Caco-2 (cell line): ENCODE results near the gene ADGRF4. TPM values are rescaled to one million over a fixed set of nuclear protein-coding genes. Genes with fewer than 3 reads are reported as not detected.

Source experiments
- BruUV-seq: library from RNA; stranded (reverse); fragments of 400-500 nt; replicated peaks from 2 replicates; lab custom pipeline; 2021; lab: Mats Ljungman, UMichigan
- CTCF ChIA-PET: fragments of 300-600 bp; sonication (Branson Sonifier 250); formaldehyde crosslinking; loops from one replicate; lab custom pipeline; 2022; ENCODE audit warnings: antibody characterized with exemption; lab: Charles Lee
- POLR2A ChIA-PET: fragments of 300-600 bp; sonication (Branson Sonifier 250); formaldehyde crosslinking; loops from one replicate; lab custom pipeline; 2022; ENCODE audit warnings: antibody characterized with exemption; lab: Charles Lee
- DNase-seq, 2 experiments: peaks; one replicate each; pipeline versions ENCODE4 v3.0.0 to v3.0.0-alpha.2; 2020 to 2022
- H3K27me3 ChIP-seq: replicated peaks from 2 replicates; pipeline ENCODE4 v1.6.0; 2011; ENCODE audit warnings: low read length; ENCODE audit not compliant: control insufficient read depth, insufficient read depth
- H3K36me3 ChIP-seq: 2 replicates; pipeline ENCODE4 v1.5.1; 2011; ENCODE audit warnings: low read length; ENCODE audit not compliant: control insufficient read depth, insufficient read depth
- H3K4me1 ChIP-seq: fragments of 250-450 bp; sonication (Bioruptor Pico); 2 replicates; pipeline ENCODE4 v1.5.1; 2020; ENCODE audit warnings: mild to moderate bottlenecking
- H3K4me3 ChIP-seq: 2 replicates; pipeline ENCODE4 v1.5.1; 2011; ENCODE audit warnings: low read depth, mild to moderate bottlenecking, control low read depth, low read length
- H3K9me3 ChIP-seq: fragments of 250-450 bp; sonication (Bioruptor Pico); 2 replicates; pipeline ENCODE4 v1.5.1; 2020; ENCODE audit warnings: mild to moderate bottlenecking, moderate library complexity
- H3K27ac Mint-ChIP-seq: one replicate; pipeline ENCODE4 v1.8.0; 2022; ENCODE audit warnings: mixed read lengths; ENCODE audit not compliant: unreplicated experiment
- H3K27me3 Mint-ChIP-seq: one replicate; pipeline ENCODE4 v1.8.0; 2022; ENCODE audit warnings: mixed read lengths; ENCODE audit not compliant: insufficient read depth, unreplicated experiment
- H3K36me3 Mint-ChIP-seq: one replicate; pipeline ENCODE4 v1.8.0; 2022; ENCODE audit warnings: mild to moderate bottlenecking, mixed read lengths; ENCODE audit not compliant: insufficient read depth, unreplicated experiment
- H3K4me1 Mint-ChIP-seq: one replicate; pipeline ENCODE4 v1.8.0; 2022; ENCODE audit warnings: low read depth, mixed read lengths; ENCODE audit not compliant: unreplicated experiment
- H3K4me3 Mint-ChIP-seq: one replicate; pipeline ENCODE4 v1.8.0; 2022; ENCODE audit warnings: mild to moderate bottlenecking, moderate library complexity, mixed read lengths; ENCODE audit not compliant: unreplicated experiment
- H3K9me3 Mint-ChIP-seq: one replicate; pipeline ENCODE4 v1.8.0; 2022; ENCODE audit warnings: mixed read lengths; ENCODE audit not compliant: unreplicated experiment
- CTCF ChIP-seq, 2 experiments: fragments of 200-600 bp in 1 of 2; IDR thresholded peaks; 1 replicate in 1 of 2; 2 replicates in 1 of 2; pipeline versions ENCODE4 v1.5.1 to v1.8.0; 2011 to 2022; ENCODE audit warnings: antibody characterized with exemption in 1 of 2, control low read depth in 1 of 2, inconsistent platforms in 1 of 2, low read depth in 1 of 2, low read length in 1 of 2, mild to moderate bottlenecking in 1 of 2, moderate library complexity in 1 of 2; ENCODE audit not compliant: insufficient read depth in 1 of 2, severe bottlenecking in 1 of 2, unreplicated experiment in 1 of 2
- intact Hi-C: fragments of 100-400 bp; cut with micrococcal nuclease; formaldehyde crosslinking; loops from one replicate; pipeline ENCODE4 v1.10.0; 2022; ENCODE audit not compliant: unreplicated experiment
- total RNA-seq: library from RNA; stranded (reverse); gene quantifications from 2 replicates; pipeline ENCODE4 v1.2.3, GENCODE V29; 2022

ADGRF4 gene
- total RNA-seq, 1 experiment from 2014 or later: 10.6 TPM

GRCh38 chr6:47727391-47727790 is 29.0 kb downstream of the ADGRF4 start:
- H3K36me3 Mint-ChIP-seq: no peaks in the 10 kb centered on the region
- DNase-seq: no peak
- Histone ChIP-seq H3K9me3 (no peaks in the 10 kb centered on the region), H3K36me3 (no peaks in the 10 kb centered on the region), H3K4me1 (no peaks in the 10 kb centered on the region), H3K4me3 (no peak overlapping the region), H3K27me3 (no peaks in the 10 kb centered on the region)
- no peak for TF ChIP-seq CTCF (IDR thresholded peaks at IDR 0.05; ENCODE audit: insufficient read depth in 1 of 2, low read depth in 1 of 2, low read length in 1 of 2, severe bottlenecking in 1 of 2, unreplicated experiment in 1 of 2)
- H3K27ac Mint-ChIP-seq: no peak overlapping the region
- intact Hi-C loops: no loop called here
- CTCF ChIA-PET: no interaction called here
- H3K27me3 Mint-ChIP-seq: no peaks in the 10 kb centered on the region
- H3K4me1 Mint-ChIP-seq: no peaks in the 10 kb centered on the region
- H3K4me3 Mint-ChIP-seq: no peak overlapping the region
- POLR2A ChIA-PET: no interaction called here
- no peaks in the 10 kb centered on the region for H3K9me3 Mint-ChIP-seq
- BruUV-seq: no TSS peak

DNA sequence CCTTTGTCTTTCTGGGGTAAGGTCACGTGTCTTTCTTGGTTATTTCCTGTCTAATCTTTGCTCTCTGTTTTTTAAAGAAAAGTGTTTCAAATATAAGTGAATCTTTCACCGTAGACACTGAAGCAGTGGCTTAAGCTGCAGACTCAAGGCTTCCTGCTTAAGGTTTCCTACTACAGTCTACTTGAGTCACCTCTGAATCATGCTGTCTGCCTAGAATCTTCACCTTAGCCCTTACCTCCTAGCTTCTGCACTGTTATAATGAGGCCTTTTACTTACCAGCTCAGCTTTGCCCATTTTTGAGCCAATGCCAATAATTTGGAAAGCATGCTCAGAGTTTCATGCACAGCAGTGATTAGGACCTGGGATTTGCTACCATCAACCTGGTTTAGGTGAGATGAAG is 30.6 kb downstream of the ADGRF4 start:
- no peaks in the 10 kb centered on the region for H3K27me3 Mint-ChIP-seq
- H3K27ac Mint-ChIP-seq: no peak overlapping the region
- Histone ChIP-seq H3K4me1 (no peaks in the 10 kb centered on the region), H3K4me3 (no peak overlapping the region), H3K36me3 (no peaks in the 10 kb centered on the region), H3K9me3 (no peaks in the 10 kb centered on the region), H3K27me3 (no peaks in the 10 kb centered on the region)
- H3K36me3 Mint-ChIP-seq: no peaks in the 10 kb centered on the region
- no peaks in the 10 kb centered on the region for H3K4me1 Mint-ChIP-seq
- no TSS peak for BruUV-seq
- no peak for TF ChIP-seq CTCF (IDR thresholded peaks at IDR 0.05; ENCODE audit: insufficient read depth in 1 of 2, low read depth in 1 of 2, low read length in 1 of 2, severe bottlenecking in 1 of 2, unreplicated experiment in 1 of 2)
- no peak overlapping the region for H3K4me3 Mint-ChIP-seq
- no peak for DNase-seq
- no peaks in the 10 kb centered on the region for H3K9me3 Mint-ChIP-seq
- CTCF ChIA-PET: no interaction called here
- POLR2A ChIA-PET: no interaction called here
- intact Hi-C loops: no loop called here

GRCh38 chr6:47729457-47729856 is 31.1 kb downstream of the ADGRF4 start:
- Histone ChIP-seq H3K4me1 (no peaks in the 10 kb centered on the region), H3K9me3 (no peaks in the 10 kb centered on the region), H3K4me3 (no peak overlapping the region), H3K36me3 (no peaks in the 10 kb centered on the region), H3K27me3 (no peaks in the 10 kb centered on the region)
- H3K36me3 Mint-ChIP-seq: no peaks in the 10 kb centered on the region
- POLR2A ChIA-PET: no interaction called here
- H3K27ac Mint-ChIP-seq: no peak overlapping the region
- no peak for DNase-seq
- no peaks in the 10 kb centered on the region for H3K27me3 Mint-ChIP-seq
- CTCF ChIA-PET: no interaction called here
- no peaks in the 10 kb centered on the region for H3K9me3 Mint-ChIP-seq
- TF ChIP-seq CTCF (IDR thresholded peaks at IDR 0.05; ENCODE audit: insufficient read depth in 1 of 2, low read depth in 1 of 2, low read length in 1 of 2, severe bottlenecking in 1 of 2, unreplicated experiment in 1 of 2): no peak
- intact Hi-C loops: no loop called here
- H3K4me1 Mint-ChIP-seq: no peaks in the 10 kb centered on the region
- no peak overlapping the region for H3K4me3 Mint-ChIP-seq
- BruUV-seq: no TSS peak
